H1 (cell line): ENCODE measurements around the gene MPC1. TPM values are rescaled to one million over a fixed set of nuclear protein-coding genes. Genes with fewer than 3 reads are reported as not detected.

Source experiments
- CTCF ChIA-PET: fragments of 300-600 bp; sonication (Branson Sonifier 250); formaldehyde crosslinking; loops from one replicate; lab custom pipeline; 2021; ENCODE audit not compliant: partially characterized antibody; lab: Charles Lee
- POLR2A ChIA-PET: fragments of 300-600 bp; sonication (Branson Sonifier 250); formaldehyde crosslinking; loops from one replicate; lab custom pipeline; 2021; ENCODE audit warnings: inconsistent platforms; ENCODE audit not compliant: partially characterized antibody; lab: Charles Lee
- DNase-seq, 2 experiments: peaks; one replicate each; pipeline versions ENCODE4 v3.0.0 to v3.0.0-alpha.2; 2010 to 2022; ENCODE audit warnings: low spot score in 2 of 2, low read depth in 1 of 2, mixed read lengths in 1 of 2
- FAIRE-seq: peaks from 2 replicates; lab custom pipeline; 2011; peaks lifted over from hg19 to GRCh38; lab: Jason Lieb, UNC
- H2AFZ ChIP-seq: 2 replicates; pipeline ENCODE4 v1.8.1; 2012; ENCODE audit warnings: low read length, inconsistent platforms
- H2AK5ac ChIP-seq: 2 replicates; pipeline ENCODE4 v1.6.1; 2013; ENCODE audit warnings: low read depth, low read length
- H2BK120ac ChIP-seq: replicated peaks from 2 replicates; pipeline ENCODE3; 2013; ENCODE audit warnings: low read depth, low read length, inconsistent platforms
- H2BK12ac ChIP-seq: 2 replicates; pipeline ENCODE4 v1.6.1; 2013; ENCODE audit warnings: low read depth, low read length
- H2BK15ac ChIP-seq: 2 replicates; pipeline ENCODE4 v1.6.1; 2013; ENCODE audit warnings: low read length
- H2BK20ac ChIP-seq: 2 replicates; pipeline ENCODE4 v1.6.1; 2013; ENCODE audit warnings: low read length
- H2BK5ac ChIP-seq: 2 replicates; pipeline ENCODE4 v1.6.1; 2013; ENCODE audit warnings: low read depth, low read length
- H3K14ac ChIP-seq: 2 replicates; pipeline ENCODE4 v1.6.1; 2013; ENCODE audit warnings: inconsistent platforms; ENCODE audit not compliant: insufficient read length
- H3K18ac ChIP-seq: 2 replicates; pipeline ENCODE4 v1.6.1; 2013; ENCODE audit warnings: low read length; ENCODE audit errors: extremely low read depth
- H3K23ac ChIP-seq: 2 replicates; pipeline ENCODE4 v1.6.1; 2013; ENCODE audit warnings: inconsistent platforms; ENCODE audit not compliant: insufficient read length
- H3K23me2 ChIP-seq: 2 replicates; pipeline ENCODE4 v1.6.1; 2013; ENCODE audit warnings: low read depth, low read length
- H3K27ac ChIP-seq: 2 replicates; pipeline ENCODE4 v1.6.1; 2011; ENCODE audit warnings: low read depth, low read length, inconsistent platforms
- H3K27me3 ChIP-seq, 4 experiments: replicated peaks in 1 of 4; 1 replicate in 1 of 4; 2 replicates in 3 of 4; pipeline versions ENCODE4 v1.6.1 to v1.8.1; 2011 to 2013; ENCODE audit warnings: low read length in 3 of 4, mild to moderate bottlenecking in 3 of 4, inconsistent platforms in 2 of 4, mixed read lengths in 2 of 4, moderate library complexity in 1 of 4; ENCODE audit not compliant: control insufficient read depth in 3 of 4, insufficient read depth in 3 of 4; ENCODE audit errors: extremely low read depth in 1 of 4
- H3K36me3 ChIP-seq, 4 experiments: 2 replicates each; pipeline versions ENCODE4 v1.6.1 to v1.8.1; 2011 to 2013; ENCODE audit warnings: mild to moderate bottlenecking in 4 of 4, low read length in 3 of 4, moderate library complexity in 2 of 4, control low read depth in 1 of 4, inconsistent platforms in 1 of 4; ENCODE audit not compliant: insufficient read depth in 4 of 4, control insufficient read depth in 2 of 4
- H3K4ac ChIP-seq: replicated peaks from 2 replicates; pipeline ENCODE3; 2013; ENCODE audit warnings: low read length, low read depth, mixed read lengths, inconsistent platforms; ENCODE audit not compliant: insufficient read length
- H3K4me1 ChIP-seq, 4 experiments: replicated peaks in 1 of 4; 1 replicate in 1 of 4; 2 replicates in 3 of 4; pipeline versions ENCODE4 v1.6.1 to v1.8.1; 2011 to 2013; ENCODE audit warnings: low read length in 3 of 4, inconsistent platforms in 2 of 4, mixed read lengths in 1 of 4; ENCODE audit not compliant: insufficient read depth in 4 of 4, control insufficient read depth in 3 of 4
- H3K4me2 ChIP-seq, 2 experiments: 2 replicates each; pipeline versions ENCODE4 v1.6.1 to v1.8.1; 2011 to 2013; ENCODE audit warnings: low read depth in 2 of 2, low read length in 2 of 2, control low read depth in 1 of 2, inconsistent platforms in 1 of 2, mild to moderate bottlenecking in 1 of 2; ENCODE audit not compliant: insufficient read depth in 1 of 2
- H3K4me3 ChIP-seq, 4 experiments: fragments of 200-600, 300-600 bp in 1 of 4; sonication (generic), shearing (Covaris generic), sonication (Bioruptor Twin) in 1 of 4; 2 replicates each; pipeline versions ENCODE4 v1.5.1 to v1.8.1; 2011 to 2016; ENCODE audit warnings: low read length in 4 of 4, low read depth in 3 of 4, control low read depth in 2 of 4, inconsistent platforms in 2 of 4, mild to moderate bottlenecking in 2 of 4, mixed read lengths in 1 of 4, moderate library complexity in 1 of 4; ENCODE audit not compliant: insufficient read depth in 2 of 4; ENCODE audit errors: extremely low read depth in 1 of 4
- H3K56ac ChIP-seq: replicated peaks from 2 replicates; pipeline ENCODE3; 2013; ENCODE audit warnings: low read depth, mild to moderate bottlenecking, mixed read lengths, low read length, inconsistent platforms; ENCODE audit not compliant: insufficient read length
- H3K79me1 ChIP-seq: 2 replicates; pipeline ENCODE4 v1.6.1; 2013; ENCODE audit warnings: low read depth, low read length, control low read depth
- H3K79me2 ChIP-seq, 2 experiments: 2 replicates each; pipeline versions ENCODE4 v1.6.1 to v1.8.1; 2012 to 2013; ENCODE audit warnings: low read length in 2 of 2, mild to moderate bottlenecking in 2 of 2, inconsistent platforms in 1 of 2; ENCODE audit not compliant: insufficient read depth in 2 of 2, control insufficient read depth in 1 of 2
- H3K9ac ChIP-seq, 4 experiments: replicated peaks in 1 of 4; 1 replicate in 1 of 4; 2 replicates in 3 of 4; pipeline versions ENCODE4 v1.6.1 to v1.8.1; 2011 to 2013; ENCODE audit warnings: low read depth in 3 of 4, low read length in 3 of 4, control low read depth in 2 of 4, mild to moderate bottlenecking in 2 of 4, moderate library complexity in 2 of 4, inconsistent platforms in 1 of 4; ENCODE audit errors: extremely low read depth in 1 of 4
- H3K9me3 ChIP-seq, 2 experiments: 2 replicates each; pipeline versions ENCODE4 v1.6.1 to v1.8.1; 2012 to 2013; ENCODE audit warnings: mild to moderate bottlenecking in 2 of 2, moderate library complexity in 2 of 2, control low read depth in 1 of 2, inconsistent platforms in 1 of 2, low read depth in 1 of 2, low read length in 1 of 2, mixed read lengths in 1 of 2; ENCODE audit not compliant: insufficient read depth in 2 of 2
- H4K20me1 ChIP-seq, 2 experiments: replicated peaks in 1 of 2; 2 replicates each; pipeline versions ENCODE3 to v1.8.1; 2011 to 2013; ENCODE audit warnings: inconsistent platforms in 2 of 2, low read length in 2 of 2, mild to moderate bottlenecking in 1 of 2; ENCODE audit not compliant: insufficient read depth in 2 of 2, control insufficient read depth in 1 of 2
- H4K5ac ChIP-seq: 2 replicates; pipeline ENCODE4 v1.6.1; 2013; ENCODE audit warnings: low read length, low read depth, mixed read lengths, inconsistent platforms; ENCODE audit not compliant: insufficient read length
- H4K8ac ChIP-seq: 2 replicates; pipeline ENCODE4 v1.8.0; 2013; ENCODE audit warnings: mild to moderate bottlenecking, moderate library complexity, low read length, inconsistent platforms; ENCODE audit not compliant: insufficient read depth; ENCODE audit errors: extremely low read depth
- H4K91ac ChIP-seq: replicated peaks from 2 replicates; pipeline ENCODE3; 2013; ENCODE audit warnings: low read length, mixed read lengths, inconsistent platforms; ENCODE audit not compliant: insufficient read length
- BCL11A ChIP-seq, 2 experiments: IDR thresholded peaks; one replicate each; pipeline ENCODE4 v1.6.1; 2011; ENCODE audit warnings: low read depth in 2 of 2, low read length in 2 of 2, mild to moderate bottlenecking in 2 of 2
- CEBPB ChIP-seq: IDR thresholded peaks from 2 replicates; pipeline ENCODE4 v1.6.1; 2012; ENCODE audit warnings: low read depth, low read length
- HDAC2 ChIP-seq, 2 experiments: fragments of 300-600 bp in 1 of 2; sonication (generic) in 1 of 2; IDR thresholded peaks; 2 replicates each; pipeline ENCODE4 v1.6.1; 2011 to 2012; ENCODE audit warnings: low read depth in 2 of 2, low read length in 2 of 2, mild to moderate bottlenecking in 2 of 2, moderate library complexity in 2 of 2, borderline replicate concordance in 1 of 2, inconsistent platforms in 1 of 2
- JUND ChIP-seq: IDR thresholded peaks from 2 replicates; pipeline ENCODE4 v1.6.1; 2011; ENCODE audit warnings: mild to moderate bottlenecking, improper control_type of control experiment, low read length
- KDM4A ChIP-seq: IDR thresholded peaks from one replicate; pipeline ENCODE4 v1.7.1; 2012; ENCODE audit warnings: low read depth, mild to moderate bottlenecking, moderate library complexity, low read length, inconsistent platforms; ENCODE audit not compliant: severe bottlenecking
- RAD21 ChIP-seq, 2 experiments: IDR thresholded peaks in 1 of 2; conservative IDR thresholded peaks in 1 of 2; 2 replicates each; pipeline ENCODE4 v1.6.1; 2011; ENCODE audit warnings: low read depth in 2 of 2, low read length in 2 of 2, improper control_type of control experiment in 1 of 2, inconsistent platforms in 1 of 2, mild to moderate bottlenecking in 1 of 2, moderate library complexity in 1 of 2
- RBBP5 ChIP-seq: IDR thresholded peaks from 2 replicates; pipeline ENCODE4 v1.7.1; 2012; ENCODE audit warnings: low read depth, mild to moderate bottlenecking, inconsistent platforms, low read length, moderate library complexity, borderline replicate concordance
- SAP30 ChIP-seq: fragments of 300-600 bp; sonication (generic); IDR thresholded peaks from 2 replicates; pipeline ENCODE4 v1.7.1; 2012; ENCODE audit warnings: low read length, moderate library complexity, mild to moderate bottlenecking, inconsistent platforms; ENCODE audit not compliant: insufficient read depth, insufficient replicate concordance
- SIRT6 ChIP-seq: IDR thresholded peaks from one replicate; pipeline ENCODE4 v1.7.1; 2012; ENCODE audit warnings: low read length, inconsistent platforms
- SIX5 ChIP-seq: IDR thresholded peaks from 2 replicates; pipeline ENCODE4 v1.6.1; 2011; ENCODE audit warnings: mild to moderate bottlenecking, low read depth, low read length
- SUZ12 ChIP-seq: fragments of 200-600 bp; sonication (generic); IDR thresholded peaks from 2 replicates; pipeline ENCODE4 v1.6.1; 2012; ENCODE audit warnings: mild to moderate bottlenecking, inconsistent platforms, low read length, moderate library complexity, mixed read lengths
- YY1 ChIP-seq: IDR thresholded peaks from 2 replicates; pipeline ENCODE4 v1.6.1; 2011; ENCODE audit warnings: low read depth, mild to moderate bottlenecking, low read length
- WGBS, 2 experiments: shearing (Covaris generic) in 1 of 2; methylation state at CpG; one replicate each; pipeline versions ENCODE4 v1.1.6 to v1.1.7; 2013 to 2015; ENCODE audit warnings: low lambda C conversion rate in 2 of 2, mixed read lengths in 2 of 2, inconsistent platforms in 1 of 2, low coverage in 1 of 2, missing lambda C conversion rate in 1 of 2; ENCODE audit not compliant: insufficient replicate concordance in 2 of 2, insufficient coverage in 1 of 2, insufficient read length in 1 of 2; ENCODE audit errors: extremely low coverage in 1 of 2, missing lambda C conversion rate in 1 of 2; 5-methylcytosine and 5-hydroxymethylcytosine counted together
- polyA plus RNA-seq, 7 experiments: library from polyadenylated mRNA; depleted of rRNA in 3 of 7; stranded (reverse) in 5 of 7; unstranded in 2 of 7; fragments of >200 nt in 5 of 7; fragments of 200-250 nt in 2 of 7; gene quantifications; 1 replicate in 5 of 7; 2 replicates in 1 of 7; 4 replicates in 1 of 7; pipeline versions ENCODE4 v1.2.1 to v1.2.3, GENCODE V29; 2011 to 2013; ENCODE audit warnings: missing spikeins in 2 of 7, mixed read lengths in 2 of 7
- total RNA-seq: library from RNA; stranded (reverse); fragmentation: NEBNext Ultra II Directional; extraction: Animal tissue kit (Norgen Biotek cat#: 25700); gene quantifications from 2 replicates; pipeline ENCODE4 v1.2.1, GENCODE V29; 2021
- TF ChIP-seq, protein P1 (sequence below): IDR thresholded peaks from 2 replicates; pipeline ENCODE4 v1.6.1; 2011; ENCODE audit warnings: low read depth, mild to moderate bottlenecking, low read length; ENCODE audit not compliant: insufficient read depth

MPC1 gene
- total and polyA plus RNA-seq, 2 of the 8 experiments (the other 6 are each of a cell fraction or from before 2014, with no cell fraction given) = 10.2 to 12.6 TPM

- Histone ChIP-seq H2BK20ac (no peak overlapping the region), H4K20me1 (peaks cover 4 to 6% of the 10 kb centered on the region in 2 experiments), H3K18ac (no peak overlapping the region), H3K23ac (no peak overlapping the region), H2BK12ac (no peak overlapping the region), H4K8ac (no peak overlapping the region), H2BK120ac (no peak overlapping the region), H3K14ac (no peak overlapping the region), H2AK5ac (no peak overlapping the region), H3K9ac (no peak overlapping the region), H2BK15ac (no peak overlapping the region), H3K79me2 (peaks cover 0 to 17% of the 10 kb centered on the region in 2 experiments; a peak in 2 of 4 replicates), H3K79me1 (peaks cover 8% of the 10 kb centered on the region; the same call in 1 of the 2 replicates), H4K5ac (no peak overlapping the region), H3K9me3 (no peaks in the 10 kb centered on the region), H3K4me1 (0 out of 7 replicates have a peak, but pooled peaks cover 0 to 2% (median 1%) of the 10 kb centered on the region in 4 experiments), H3K23me2 (no peaks in the 10 kb centered on the region), H3K4me3 (no peak overlapping the region), H4K91ac (no peak overlapping the region), H3K4me2 (no peak overlapping the region), H3K27ac (no peak overlapping the region), H2AFZ (no peak overlapping the region), H3K27me3 (no peaks in the 10 kb centered on the region), H3K36me3 (peaks cover 3 to 61% (median 13%) of the 10 kb centered on the region in 4 experiments), H2BK5ac (no peak overlapping the region), H3K4ac (no peak overlapping the region), H3K56ac (no peak overlapping the region)
- POLR2A ChIA-PET = no interaction called here
- DNase-seq = peak in 1 of 2 experiments; percentile 10
- no peak for FAIRE-seq
- 83% methylated on average over 5 of the region's 5 CpGs; no CpG with 5 or more reads in 1 of the 2 experiments for WGBS, 2 experiments
- CTCF ChIA-PET = interaction anchor here (1.0 to 1.7 kb wide), 3 partner anchors 10 to 77 kb away, joined by 3 to 5 read pairs (median 4); no protein-coding TSS in a partner anchor
- TF ChIP-seq SUZ12 = no peak
- TF ChIP-seq HDAC2 (IDR thresholded peaks at IDR 0.05; ENCODE audit: borderline replicate concordance in 1 of 2, low read depth in 2 of 2, low read length in 2 of 2) = no peak
- no peak for TF ChIP-seq BCL11A (IDR thresholded peaks at IDR 0.05; ENCODE audit: low read depth in 2 of 2, low read length in 2 of 2)
- no peak for TF ChIP-seq KDM4A
- TF ChIP-seq JUND = no peak
- no peak for TF ChIP-seq YY1
- TF ChIP-seq CEBPB = no peak
- TF ChIP-seq RAD21 (IDR thresholded peaks at IDR 0.05 in 1 of 2, conservative IDR thresholded peaks at IDR 0.05 in 1 of 2; ENCODE audit: low read depth in 2 of 2, low read length in 2 of 2) = no peak
- TF ChIP-seq, protein P1, sequence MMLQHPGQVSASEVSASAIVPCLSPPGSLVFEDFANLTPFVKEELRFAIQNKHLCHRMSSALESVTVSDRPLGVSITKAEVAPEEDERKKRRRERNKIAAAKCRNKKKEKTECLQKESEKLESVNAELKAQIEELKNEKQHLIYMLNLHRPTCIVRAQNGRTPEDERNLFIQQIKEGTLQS = no peak
- TF ChIP-seq RBBP5 = no peak
- no peak for TF ChIP-seq SIRT6
- TF ChIP-seq SAP30 = no peak
- no peak for TF ChIP-seq SIX5
These were observed 59.3 kb downstream of the MPC1 start for GRCh38 chr6:166323395-166323794.
